Measurements from ENCODE around the gene RGMB.

DNA sequence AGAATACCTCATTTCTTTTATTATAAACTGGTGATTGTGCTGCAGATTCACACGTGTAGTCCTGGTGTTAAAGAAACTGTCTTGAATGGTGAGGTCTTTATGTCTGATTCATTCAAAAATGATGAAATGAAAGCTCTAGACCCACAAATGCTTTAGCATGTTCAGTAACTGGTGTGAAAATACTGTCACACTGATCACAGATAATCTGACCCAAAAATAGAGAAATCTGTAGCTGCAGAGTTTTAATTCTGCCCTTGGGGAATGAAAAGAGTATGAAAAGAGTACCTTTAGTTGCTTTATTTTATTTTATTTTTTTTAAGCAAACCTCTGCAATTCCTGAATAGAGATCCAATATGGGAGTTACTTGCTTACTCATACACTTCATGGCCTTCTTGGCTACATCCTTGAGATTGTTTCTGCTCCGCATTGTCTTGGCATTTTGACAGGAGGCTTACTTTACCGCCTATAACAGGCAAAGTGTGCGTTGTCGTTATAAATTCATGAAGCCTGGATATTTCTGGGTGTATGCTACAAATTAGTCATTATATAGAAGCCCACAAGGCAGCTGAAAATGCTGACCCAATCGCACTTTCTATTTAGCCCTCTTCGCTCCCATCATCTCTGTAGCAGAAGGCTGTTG, 2.7 kb downstream of the RGMB start:
- no peak for TF ChIP-seq POLR2A (IDR thresholded peaks at IDR 0.05)
- TF ChIP-seq, protein P1, sequence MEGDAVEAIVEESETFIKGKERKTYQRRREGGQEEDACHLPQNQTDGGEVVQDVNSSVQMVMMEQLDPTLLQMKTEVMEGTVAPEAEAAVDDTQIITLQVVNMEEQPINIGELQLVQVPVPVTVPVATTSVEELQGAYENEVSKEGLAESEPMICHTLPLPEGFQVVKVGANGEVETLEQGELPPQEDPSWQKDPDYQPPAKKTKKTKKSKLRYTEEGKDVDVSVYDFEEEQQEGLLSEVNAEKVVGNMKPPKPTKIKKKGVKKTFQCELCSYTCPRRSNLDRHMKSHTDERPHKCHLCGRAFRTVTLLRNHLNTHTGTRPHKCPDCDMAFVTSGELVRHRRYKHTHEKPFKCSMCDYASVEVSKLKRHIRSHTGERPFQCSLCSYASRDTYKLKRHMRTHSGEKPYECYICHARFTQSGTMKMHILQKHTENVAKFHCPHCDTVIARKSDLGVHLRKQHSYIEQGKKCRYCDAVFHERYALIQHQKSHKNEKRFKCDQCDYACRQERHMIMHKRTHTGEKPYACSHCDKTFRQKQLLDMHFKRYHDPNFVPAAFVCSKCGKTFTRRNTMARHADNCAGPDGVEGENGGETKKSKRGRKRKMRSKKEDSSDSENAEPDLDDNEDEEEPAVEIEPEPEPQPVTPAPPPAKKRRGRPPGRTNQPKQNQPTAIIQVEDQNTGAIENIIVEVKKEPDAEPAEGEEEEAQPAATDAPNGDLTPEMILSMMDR (IDR thresholded peaks at IDR 0.05), result no peak
